Measurements from ENCODE around the gene PRIMA1.

The PRIMA1 gene

DNA sequence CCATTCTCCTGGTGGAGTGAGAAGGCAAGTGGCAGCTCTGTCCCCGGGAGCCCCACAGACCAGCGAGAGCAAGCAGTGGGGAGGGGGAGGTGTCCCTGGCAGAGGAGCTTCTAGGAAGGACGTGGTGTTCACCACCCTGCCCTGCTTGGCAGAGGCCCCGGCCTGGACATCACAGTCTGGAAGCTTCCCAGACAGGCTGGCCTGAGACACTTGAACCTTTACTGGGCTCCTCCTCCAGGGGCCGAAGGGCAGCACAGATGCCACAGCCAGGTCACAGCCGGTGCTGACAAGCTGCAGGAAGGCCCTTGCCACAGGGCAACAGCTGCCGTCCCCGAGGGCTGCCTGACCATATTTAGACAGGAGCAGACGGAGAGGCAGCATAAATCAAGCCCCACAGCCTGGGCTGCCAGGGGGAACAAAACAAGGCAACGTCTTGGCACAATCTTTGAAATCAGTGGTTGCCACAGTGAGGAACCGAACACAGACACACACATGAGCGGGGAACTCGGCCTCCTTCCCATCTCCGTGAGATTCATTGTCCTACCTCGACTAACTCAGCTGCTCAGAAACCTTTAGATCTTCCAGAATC, 28.5 kb downstream of the PRIMA1 start:
- DNase-seq (ENCODE audit: low read depth in 1 of 2, low spot score in 1 of 2), result no peak

DNA sequence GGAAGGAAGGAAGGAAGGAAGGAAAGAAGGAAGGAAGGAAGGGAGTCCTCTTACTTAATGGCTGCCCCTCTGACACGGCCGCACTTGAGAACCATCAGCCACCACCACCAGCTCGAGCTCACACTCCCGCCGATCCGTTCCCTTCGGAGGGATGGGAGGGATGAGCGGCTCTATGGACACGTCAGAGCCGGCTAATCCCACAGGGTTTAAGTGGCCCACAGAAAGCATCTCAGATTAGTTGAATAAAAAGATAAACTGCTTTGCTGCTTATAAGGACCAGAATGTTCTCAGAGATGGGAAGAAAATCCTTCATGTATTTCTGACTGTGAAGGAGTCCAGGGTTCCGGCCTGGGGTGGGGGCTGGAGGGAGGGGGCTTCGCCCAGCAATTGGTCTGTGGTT, 31.1 kb downstream of the PRIMA1 start:
- no peak for DNase-seq (ENCODE audit: low read depth in 1 of 2, low spot score in 1 of 2)

DNA sequence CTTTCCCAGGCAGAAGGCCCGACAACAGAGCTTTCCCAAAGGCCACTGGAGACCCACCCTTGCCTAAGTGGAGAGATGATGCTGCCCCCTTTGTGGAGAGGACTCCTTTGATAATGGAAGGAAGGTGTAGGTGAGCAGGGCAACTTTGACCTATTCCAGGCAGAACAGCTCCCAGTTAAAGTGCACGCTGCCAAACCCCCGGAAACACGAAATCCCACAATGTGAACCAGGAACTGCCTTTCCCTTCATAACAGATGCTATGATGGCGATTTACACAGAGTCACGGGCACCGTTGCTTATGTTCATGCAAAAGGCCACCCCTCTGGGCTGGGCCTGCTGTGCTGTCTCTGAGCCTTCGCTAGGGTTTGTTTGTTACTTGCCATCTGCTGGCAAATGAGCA, 34.6 kb downstream of the PRIMA1 start:
- DNase-seq (ENCODE audit: low read depth in 1 of 2, low spot score in 1 of 2), result no peak

DNA sequence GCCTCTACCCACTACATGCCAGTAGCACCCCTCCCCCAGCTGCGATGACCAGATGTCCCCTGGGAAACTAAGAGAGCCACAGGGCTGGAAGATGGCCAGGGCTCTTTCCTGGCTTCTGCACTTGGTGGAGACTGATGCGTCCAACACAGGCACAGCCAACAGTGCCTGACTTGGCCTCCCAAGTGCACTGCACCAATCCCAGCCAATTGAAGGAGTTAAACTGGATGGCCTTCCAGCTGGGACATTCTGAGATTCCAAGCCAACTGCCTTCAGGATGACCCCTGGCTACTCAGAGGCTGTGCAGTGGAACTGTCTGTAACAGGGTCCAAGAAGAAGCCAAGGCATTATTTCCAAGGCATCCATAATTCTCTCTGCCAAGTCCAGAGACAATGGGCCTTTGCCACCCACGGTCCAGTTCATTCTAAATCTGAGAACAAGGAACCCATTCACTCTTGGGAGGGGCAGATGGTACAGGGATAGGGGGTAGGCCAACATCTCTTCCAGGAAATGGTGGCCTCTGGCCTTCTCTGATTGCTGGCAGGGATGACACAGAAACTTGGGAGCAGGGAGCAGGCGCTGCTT, 35.2 kb downstream of the PRIMA1 start:
- DNase-seq (ENCODE audit: low read depth in 1 of 2, low spot score in 1 of 2), result no peak

DNA sequence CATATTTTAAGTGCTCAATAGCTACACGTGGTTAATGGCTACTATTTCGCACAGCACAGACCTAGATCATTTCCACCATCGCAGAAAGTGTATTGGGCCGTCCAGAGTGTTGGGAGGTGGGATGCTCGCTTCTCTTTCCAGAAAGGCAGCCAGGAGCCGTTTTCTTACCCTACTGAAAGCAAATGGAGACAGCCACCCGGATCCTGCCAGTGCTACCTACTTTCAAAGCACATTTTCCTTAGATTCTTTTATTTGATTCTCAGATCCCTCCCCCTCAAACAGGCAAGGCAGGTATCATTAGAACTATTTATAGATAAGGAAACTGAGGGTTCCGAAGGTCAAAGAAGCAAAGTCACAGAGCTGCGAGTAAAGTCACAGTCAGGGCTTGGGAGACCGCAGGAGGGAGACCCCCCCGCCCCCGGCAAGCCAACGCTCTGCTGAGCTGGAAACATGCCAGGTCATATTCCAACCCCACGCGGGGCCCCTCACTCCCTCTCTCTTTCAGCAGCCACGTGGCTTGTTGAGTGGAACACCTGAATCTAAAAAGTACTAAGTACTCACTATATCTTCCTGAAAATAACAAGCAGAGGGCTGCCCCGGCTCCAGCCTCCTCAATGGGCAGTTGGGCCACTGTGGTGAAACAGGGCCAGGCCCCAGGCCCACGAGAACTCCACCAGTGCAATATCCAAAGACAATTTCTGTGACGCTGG, 36.2 kb downstream of the PRIMA1 start:
- DNase-seq (ENCODE audit: low read depth in 1 of 2, low spot score in 1 of 2), result no peak

DNA sequence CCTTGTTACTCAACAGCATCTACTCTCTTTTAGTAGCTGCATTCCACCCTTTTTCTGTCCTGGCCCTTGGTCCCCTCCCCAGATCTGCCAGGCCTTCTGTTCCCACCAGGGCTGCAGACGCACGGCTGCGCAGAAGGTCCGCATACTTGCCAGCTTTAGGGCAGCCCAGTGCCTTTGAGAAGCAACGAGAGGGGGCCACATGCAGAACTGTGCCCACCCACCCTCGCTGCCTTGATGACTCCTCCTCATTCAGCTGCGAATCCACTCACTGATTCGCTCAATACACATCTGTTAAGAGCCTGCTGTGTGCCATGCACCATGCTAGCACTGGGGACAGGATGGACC, 39.2 kb downstream of the PRIMA1 start:
- no peak for DNase-seq (ENCODE audit: low read depth in 1 of 2, low spot score in 1 of 2)

DNA sequence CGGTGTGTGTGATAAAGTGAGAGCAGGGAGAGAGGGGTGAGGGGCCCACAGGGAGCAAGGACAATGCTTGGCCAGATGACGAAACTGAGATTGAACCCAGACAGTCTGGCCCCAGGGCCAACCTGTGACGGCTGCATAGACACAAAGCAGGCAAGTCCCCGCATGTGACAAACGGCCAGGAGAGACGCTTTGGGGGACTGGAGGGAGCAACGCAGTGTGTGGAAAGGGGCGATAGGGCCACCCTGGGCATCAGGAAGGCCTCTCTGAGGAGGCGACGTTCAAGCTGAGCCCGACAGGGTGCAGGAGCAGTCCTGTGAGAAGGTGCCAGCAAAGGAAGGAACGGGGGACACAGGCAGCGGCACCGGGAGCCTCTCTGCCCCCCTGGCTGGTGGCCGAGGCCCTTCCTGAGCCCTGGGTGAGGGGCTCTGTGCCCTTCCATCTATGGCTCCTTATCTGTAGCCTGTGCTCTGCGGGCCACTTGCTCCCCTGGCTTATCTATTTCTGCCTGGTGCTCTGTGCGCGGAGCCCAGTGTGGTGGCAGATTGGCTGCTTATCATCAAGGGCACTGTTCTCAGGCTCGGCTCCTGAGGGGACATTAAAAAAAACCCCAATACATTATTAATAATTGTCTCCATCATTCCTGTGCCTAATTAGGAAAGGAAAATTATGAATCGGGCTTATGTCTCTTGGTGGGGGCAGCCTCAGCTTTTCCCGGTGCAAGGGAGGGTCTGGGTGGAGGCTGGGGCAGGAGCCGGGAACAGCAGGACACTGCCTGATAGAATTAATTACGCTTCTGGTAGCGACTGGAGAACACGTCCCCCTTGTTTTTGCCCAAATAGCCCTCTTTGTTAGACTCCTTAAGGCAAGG, 39.8 kb downstream of the PRIMA1 start:
- no peak for DNase-seq (ENCODE audit: low read depth in 1 of 2, low spot score in 1 of 2)

DNA sequence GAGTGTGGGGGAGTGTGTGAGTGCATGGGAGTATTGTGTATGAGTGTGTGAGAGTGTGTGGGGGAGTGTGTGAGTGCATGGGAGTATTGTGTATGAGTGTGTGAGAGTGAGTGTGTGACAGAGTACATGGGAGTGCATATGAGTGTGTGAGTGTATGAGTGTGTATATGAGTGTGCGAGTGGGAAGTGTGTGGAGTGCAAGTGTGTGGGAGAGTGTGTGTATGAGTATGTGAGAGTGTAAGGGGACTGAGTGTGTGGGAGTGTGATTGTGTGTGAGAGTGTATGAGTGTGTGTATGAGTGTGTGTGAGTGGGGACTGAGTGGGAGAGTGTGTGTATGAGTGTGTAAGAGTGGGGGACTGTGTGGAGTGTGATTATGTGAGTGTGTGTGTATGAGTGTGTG, 40.7 kb downstream of the PRIMA1 start:
- no peak for DNase-seq (ENCODE audit: low read depth in 1 of 2, low spot score in 1 of 2)

DNA sequence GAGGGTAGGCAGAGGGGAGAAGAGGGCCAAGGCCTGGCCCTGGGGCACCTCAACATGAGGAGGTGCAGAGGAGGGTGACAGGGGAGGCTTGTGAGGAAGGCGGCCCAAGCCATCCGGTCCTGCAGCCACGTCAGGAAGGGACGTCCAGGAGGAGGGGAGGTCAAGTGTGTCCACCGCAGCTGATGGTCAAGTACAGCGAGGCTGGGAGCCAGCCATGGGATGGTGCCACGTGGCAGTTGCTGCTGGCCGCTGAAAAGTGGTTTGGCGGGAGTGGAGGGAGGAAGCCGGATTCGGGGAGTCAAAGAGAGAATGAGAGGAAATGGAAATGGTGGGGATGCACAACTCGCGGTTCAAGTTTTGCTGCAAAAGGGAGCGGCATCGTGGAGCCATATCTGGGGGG, 41.2 kb downstream of the PRIMA1 start:
- no peak for DNase-seq (ENCODE audit: low read depth in 1 of 2, low spot score in 1 of 2)

DNA sequence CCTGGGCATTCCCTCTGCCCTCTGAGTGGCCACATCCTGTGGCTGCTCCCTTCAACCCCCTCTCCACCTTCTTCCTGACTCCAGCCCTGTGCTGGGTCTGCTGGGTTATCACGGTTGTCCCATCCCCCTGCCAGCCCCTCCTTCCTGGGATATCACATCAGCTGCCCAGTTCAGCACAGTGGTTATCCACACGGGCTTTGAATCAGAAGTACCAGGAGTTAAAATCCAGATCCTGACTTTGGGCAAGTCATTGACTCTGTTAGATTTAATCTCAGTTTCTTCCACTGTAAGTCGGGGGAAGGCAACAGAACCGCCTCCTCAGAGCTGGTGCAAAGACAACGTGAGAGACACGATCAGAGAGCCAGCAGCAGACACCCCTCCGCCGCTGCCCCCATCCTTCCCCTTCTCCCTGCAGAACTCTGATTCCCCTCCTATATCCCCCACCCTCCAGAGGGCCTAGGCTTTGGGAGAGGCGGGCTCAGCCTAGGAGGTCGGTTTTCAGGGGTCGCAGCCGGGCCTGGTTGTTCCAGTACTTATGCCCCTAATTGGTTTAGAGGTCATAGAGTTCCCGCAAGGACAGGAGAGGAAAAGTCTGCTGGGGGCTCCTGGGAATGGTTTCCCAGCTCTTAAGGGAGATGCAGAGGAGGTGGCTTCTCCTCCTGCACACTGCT, 42.5 kb downstream of the PRIMA1 start:
- DNase-seq (ENCODE audit: low read depth in 1 of 2, low spot score in 1 of 2), result no peak

DNA sequence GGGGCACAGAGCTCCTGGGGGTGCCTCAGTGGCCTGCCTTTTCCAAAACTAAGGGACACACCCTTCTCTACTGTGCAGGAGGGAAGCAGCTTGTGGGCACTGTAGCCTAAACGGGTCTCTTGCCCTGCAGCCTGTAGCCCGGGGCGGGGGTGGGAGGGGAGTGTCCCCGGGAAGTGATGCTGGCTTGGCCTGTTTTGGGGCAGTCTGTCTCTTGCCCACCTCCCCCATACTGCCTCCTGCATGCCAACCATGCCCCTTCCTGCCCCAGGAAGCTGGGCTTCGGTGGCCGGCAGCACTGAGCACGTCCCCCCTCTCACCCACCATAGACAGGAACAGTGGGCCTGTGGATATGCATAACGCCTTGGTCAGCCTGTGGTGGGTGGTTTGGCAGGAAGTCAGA, 43.4 kb downstream of the PRIMA1 start:
- no peak for DNase-seq (ENCODE audit: low read depth in 1 of 2, low spot score in 1 of 2)

DNA sequence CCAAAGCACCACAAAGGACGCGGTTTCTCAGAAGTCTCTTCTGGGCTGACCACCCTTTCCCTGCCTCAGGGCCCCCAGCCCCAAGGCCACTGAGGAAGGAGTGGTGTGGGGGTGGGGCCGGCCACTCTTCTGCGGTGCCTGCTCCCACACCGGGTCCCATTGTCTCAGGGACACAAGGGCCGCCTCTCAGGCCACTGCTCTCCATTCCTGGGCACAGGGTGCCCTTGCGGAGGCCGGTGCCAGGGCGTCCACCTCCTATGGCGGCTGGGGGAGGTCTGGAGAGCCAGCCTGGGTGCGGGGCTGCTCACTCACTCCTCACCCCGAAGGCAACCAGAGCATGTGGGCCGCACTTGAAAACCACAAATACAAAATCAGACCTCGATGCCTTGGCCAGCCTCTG, 44.1 kb downstream of the PRIMA1 start:
- DNase-seq (ENCODE audit: low read depth in 1 of 2, low spot score in 1 of 2), result no peak

DNA sequence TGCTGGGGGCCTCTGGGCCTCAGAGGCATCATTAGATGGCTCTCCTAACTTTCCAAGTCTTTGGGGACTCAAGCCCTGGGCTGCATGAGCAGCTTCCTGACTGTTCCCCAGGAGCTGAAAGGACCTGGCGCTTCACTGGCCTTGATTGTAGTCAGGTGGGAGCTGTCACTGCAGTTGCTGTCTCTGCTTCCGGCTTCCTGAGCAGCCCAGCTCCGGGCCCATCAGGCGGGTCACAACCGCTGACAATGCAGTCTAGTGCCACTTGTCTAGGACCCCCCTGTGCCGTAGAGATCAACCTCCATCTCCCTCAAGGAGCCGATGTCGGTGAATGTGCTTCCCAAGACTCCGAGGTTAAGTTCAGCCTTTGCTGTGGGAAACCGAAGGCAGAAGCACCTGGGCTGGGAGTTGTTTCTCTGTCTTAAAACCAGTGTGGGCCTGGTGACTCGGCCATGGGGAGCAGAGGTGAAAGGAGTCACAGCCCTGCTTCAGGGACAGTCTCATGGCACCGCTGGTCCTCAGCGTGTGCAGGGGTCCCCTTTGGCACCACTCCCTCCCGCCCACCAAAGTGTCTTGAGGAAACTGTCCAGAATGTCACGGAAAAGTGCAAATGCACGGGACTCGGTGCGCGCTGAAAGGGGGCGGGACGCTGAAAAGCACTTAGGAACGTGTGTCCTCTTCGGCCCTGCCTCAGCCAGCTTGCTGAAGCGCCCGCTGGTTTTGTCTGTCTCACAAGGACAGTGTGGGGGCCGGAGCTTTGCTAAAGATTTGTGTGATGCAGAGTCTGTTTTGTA, 44.8 kb downstream of the PRIMA1 start:
- no peak for DNase-seq (ENCODE audit: low read depth in 1 of 2, low spot score in 1 of 2)

DNA sequence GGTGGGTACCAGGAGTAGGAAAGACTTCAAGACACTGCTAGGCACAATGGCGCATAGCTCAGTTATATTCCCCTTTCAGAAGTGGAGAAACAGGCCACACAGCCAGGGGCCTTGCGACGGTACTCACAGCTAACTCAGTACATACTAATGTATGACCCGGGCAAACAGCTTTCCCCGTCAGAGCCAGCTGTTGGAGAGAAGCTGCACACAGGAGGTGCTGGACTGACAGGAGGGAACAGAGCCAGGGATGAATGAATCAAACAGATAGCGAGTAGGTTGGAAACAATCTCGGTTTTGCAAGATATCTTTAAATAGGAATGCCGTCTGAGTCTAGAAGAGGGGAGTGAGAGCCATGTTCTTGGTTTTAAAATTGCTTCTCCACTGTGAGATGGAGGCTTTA, 45.5 kb downstream of the PRIMA1 start:
- no peak for DNase-seq (ENCODE audit: low read depth in 1 of 2, low spot score in 1 of 2)

DNA sequence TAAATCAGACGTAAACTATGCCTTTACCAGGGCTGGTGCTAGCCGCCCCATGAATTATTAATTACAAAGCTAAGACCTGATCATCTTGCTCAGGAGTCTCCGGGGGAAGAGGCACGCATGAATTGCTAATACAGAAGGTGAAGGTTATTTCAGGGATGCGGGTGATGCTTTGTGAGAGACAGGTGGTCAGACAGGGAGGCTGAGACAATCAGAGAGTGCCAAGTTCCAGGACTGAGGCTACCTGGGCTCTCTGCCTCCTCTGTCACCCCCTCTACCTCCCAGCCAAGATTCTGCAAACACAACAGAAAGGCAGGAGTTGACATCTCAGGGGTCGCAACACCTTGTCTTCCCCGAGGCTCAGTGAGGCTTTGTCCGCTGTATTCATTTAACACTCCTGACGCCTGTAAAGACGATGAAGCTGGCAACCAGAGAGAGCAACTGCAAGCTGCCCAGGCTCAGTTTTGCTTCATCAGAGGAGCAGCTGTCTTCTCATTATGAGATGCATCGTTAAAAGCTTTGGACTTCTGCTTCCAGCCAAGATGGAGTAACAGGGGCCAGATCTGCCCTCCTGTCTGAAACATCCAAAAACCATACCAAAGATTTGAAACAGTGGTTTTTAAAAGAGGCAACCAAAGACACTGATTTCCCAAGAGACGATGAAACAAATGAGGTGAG, 46.6 kb downstream of the PRIMA1 start:
- DNase-seq (ENCODE audit: low read depth in 1 of 2, low spot score in 1 of 2), result no peak

DNA sequence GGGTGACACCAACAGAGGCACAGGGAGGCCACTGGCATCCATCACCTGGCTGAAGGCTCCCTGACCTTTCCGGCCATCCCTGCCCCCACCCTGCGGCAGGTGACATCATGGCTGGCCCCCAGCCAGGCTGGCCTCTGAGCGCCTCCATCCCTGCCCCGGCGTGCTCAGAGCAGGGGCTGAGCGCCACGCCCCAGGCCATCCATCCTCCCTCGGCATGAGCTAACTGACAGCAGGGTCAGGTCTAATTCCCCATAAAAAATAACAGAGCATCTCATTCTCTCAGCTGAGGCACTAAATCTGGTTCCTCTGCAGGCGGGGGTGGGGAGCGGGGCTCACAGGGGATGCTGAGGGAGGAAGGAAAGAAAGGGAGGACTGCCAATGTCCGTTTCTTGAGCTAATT, 50.7 kb downstream of the PRIMA1 start:
- DNase-seq (ENCODE audit: low read depth in 1 of 2, low spot score in 1 of 2), result no peak

DNA sequence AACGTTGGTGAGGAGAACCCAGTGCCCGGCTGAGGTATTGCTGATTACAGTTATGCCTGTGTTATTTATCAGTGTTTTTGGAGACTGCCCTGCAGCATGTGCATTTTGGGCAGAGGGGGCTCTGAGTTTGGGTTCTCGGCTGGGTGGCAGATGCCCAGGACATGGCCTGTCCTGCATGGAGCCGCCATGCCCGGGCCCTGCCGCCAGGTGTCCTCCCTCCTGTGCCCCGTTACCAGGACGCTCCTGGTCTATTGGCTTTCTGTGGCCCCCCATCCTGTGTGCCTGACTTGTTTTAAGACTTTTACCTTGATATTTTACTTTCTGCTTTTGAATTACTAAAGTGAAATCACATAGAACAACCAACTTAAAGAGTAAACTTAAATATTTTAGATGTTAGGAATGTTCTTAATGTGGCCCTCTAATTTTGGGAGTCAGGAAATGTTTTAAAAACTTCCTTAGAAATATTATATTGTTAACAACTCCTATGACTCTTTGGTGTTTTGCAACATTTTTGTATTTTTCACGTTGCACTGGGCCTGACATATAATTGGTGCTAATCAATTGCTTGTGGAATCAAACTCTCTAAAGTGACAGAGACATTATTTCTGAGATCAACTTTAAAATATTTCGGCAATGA, 51.8 kb downstream of the PRIMA1 start:
- no peak for DNase-seq (ENCODE audit: low read depth in 1 of 2, low spot score in 1 of 2)

DNA sequence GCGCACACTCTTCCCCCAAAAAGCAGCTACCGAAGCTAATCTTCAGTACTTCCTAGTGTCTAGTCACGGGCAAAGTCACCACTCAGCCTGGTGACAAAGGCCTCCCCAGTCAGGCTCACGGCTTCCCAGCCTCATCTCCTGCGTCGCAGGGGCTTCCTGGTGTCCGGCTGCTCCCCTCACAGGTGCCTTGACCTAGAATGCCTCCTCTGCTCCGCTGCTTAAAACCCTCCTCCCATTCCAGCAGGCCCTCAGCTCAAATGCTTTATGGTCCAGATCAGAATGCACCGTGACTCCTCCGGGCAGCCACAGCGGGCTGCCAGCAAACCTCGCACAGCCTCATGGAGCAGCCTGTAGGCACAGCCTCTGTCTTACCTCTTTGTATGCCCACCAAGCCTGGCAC, 53.1 kb downstream of the PRIMA1 start:
- no peak for DNase-seq (ENCODE audit: low read depth in 1 of 2, low spot score in 1 of 2)

DNA sequence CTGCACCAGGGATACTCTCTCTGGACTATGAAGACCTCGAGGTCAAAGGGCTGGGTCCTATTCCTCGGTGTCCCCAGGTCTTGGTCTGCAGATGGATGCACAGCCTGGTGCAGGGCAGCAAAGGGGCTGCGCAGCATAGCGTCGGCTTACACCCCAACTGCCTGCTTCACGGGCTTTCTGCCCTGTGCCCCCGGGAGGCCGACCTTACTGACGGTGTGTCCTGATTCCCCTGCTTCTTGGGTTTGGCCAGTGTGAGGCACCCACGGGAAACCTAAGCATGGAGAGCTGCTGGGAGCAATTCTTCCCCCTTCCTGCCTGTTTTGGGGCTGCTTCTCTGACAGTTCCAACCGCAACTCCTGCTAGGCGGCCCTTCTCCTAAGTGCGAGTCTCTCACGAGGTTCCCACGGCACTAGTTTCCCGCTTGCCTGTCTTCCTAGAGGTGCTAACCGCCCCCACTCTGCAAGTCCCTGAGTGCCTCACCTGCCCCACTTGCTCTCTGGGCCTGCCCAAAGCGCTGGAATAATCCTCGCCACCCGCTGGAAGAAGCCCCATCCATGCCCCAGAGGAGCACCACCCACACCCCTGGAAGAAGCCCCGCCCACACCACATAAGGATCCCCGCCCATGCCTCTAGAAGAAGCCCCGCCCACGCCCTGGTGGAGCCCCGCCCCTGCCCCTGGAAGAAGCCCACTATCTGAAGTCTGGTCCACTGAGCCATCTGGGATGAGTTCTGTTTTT, 54.0 kb downstream of the PRIMA1 start:
- no peak for DNase-seq (ENCODE audit: low read depth in 1 of 2, low spot score in 1 of 2)

Measured in stimulated activated CD4-positive, alpha-beta T cell treated with anti-CD3 and anti-CD28 coated beads, Interleukin-15, amount 100 ng/mL, for 1 hour (primary cell).